GM19099 (cell line): ENCODE measurements around the gene SSU72.

Experiments
- POLR2A ChIP-seq: IDR thresholded peaks from 3 replicates; pipeline ENCODE4 v1.6.1; 2011; ENCODE audit warnings: low read depth; ENCODE audit not compliant: insufficient read length; ENCODE audit errors: extremely low read depth

Gene SSU72

GRCh38 chr1:1561801-1562470, 12.7 kb downstream of the SSU72 start:
- no peak for TF ChIP-seq POLR2A

GRCh38 chr1:1560178-1560577, 14.5 kb downstream of the SSU72 start:
- peak; percentile 11 for TF ChIP-seq POLR2A

- TF ChIP-seq POLR2A, result no peak
Observed at GRCh38 chr1:1559066-1559465, 15.6 kb downstream of the SSU72 start.

- TF ChIP-seq POLR2A, result no peak
Observed at GRCh38 chr1:1558591-1558990, 16.1 kb downstream of the SSU72 start.

GRCh38 chr1:1556505-1556904, 18.2 kb downstream of the SSU72 start:
- TF ChIP-seq POLR2A, result no peak

GRCh38 chr1:1554926-1555915, 19.4 kb downstream of the SSU72 start:
- TF ChIP-seq POLR2A, result no peak

GRCh38 chr1:1554550-1554925, 20.1 kb downstream of the SSU72 start:
- no peak for TF ChIP-seq POLR2A

GRCh38 chr1:1553821-1554494, 20.7 kb downstream of the SSU72 start:
- no peak for TF ChIP-seq POLR2A

GRCh38 chr1:1552263-1552639, 22.4 kb downstream of the SSU72 start:
- no peak for TF ChIP-seq POLR2A

- TF ChIP-seq POLR2A, result no peak
Observed at GRCh38 chr1:1551524-1552262, 23.0 kb downstream of the SSU72 start.

GRCh38 chr1:1550591-1551432, 23.9 kb downstream of the SSU72 start:
- TF ChIP-seq POLR2A, result no peak

- no peak for TF ChIP-seq POLR2A
Observed at GRCh38 chr1:1550087-1550486, 24.6 kb downstream of the SSU72 start.

GRCh38 chr1:1548591-1548990, 26.1 kb downstream of the SSU72 start:
- TF ChIP-seq POLR2A, result no peak

GRCh38 chr1:1547476-1547875, 27.2 kb downstream of the SSU72 start:
- no peak for TF ChIP-seq POLR2A
